AG04449 (cell line): ENCODE data around the gene GSS.

Experiments used
- CTCF ChIA-PET: fragments of 350-600 bp; formaldehyde crosslinking; extraction: SDS; loops from one replicate; lab custom pipeline; 2021; ENCODE audit warnings: antibody characterized with exemption; lab: Yijun Ruan, JAX
- POLR2A ChIA-PET: fragments of 400-600, 350-600 bp; formaldehyde crosslinking; extraction: SDS; loops from one replicate; lab custom pipeline; 2020; ENCODE audit warnings: antibody characterized with exemption, inconsistent platforms; lab: Yijun Ruan, JAX
- DNase-seq: peaks from one replicate; pipeline ENCODE4 v3.0.0-alpha.2; 2010; ENCODE audit warnings: low read depth, low spot score
- H3K4me3 ChIP-seq: 2 replicates; pipeline ENCODE4 v1.5.1; 2011; ENCODE audit warnings: low read depth, mild to moderate bottlenecking, control low read depth, low read length
- TF ChIP-seq, protein P1 (sequence below): IDR thresholded peaks from one replicate; pipeline ENCODE4 v1.5.1; 2011; ENCODE audit warnings: mild to moderate bottlenecking, moderate library complexity, low read length, control low read depth, inconsistent platforms; ENCODE audit not compliant: insufficient read depth; ENCODE audit errors: missing control alignments

Gene GSS

DNA sequence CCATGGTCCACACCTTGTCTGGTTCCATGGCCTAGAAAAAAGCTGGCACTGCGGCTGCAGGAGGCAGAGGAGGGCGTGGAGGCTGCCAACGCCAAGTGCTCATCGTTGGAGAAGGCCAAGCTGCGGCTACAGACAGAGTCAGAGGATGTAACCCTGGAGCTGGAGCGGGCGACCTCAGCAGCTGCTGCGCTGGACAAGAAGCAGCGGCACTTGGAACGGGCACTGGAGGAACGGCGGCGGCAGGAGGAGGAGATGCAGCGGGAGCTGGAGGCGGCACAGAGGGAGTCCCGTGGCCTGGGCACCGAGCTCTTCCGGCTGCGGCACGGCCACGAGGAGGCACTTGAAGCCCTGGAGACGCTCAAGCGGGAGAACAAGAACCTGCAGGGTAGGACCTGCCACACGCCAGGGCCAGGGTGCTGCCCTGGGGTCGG lies 43.4 kb upstream of the GSS start:
- ChIA-PET POLR2A (interaction anchor here (0.5 kb wide), 1 partner anchor 170 kb away, joined by 4 read pairs; no protein-coding TSS in a partner anchor), CTCF (interaction anchor here (3.4 to 10.4 kb wide), 2 partner anchors 10 to 126 kb away, joined by 15 to 111 read pairs; partner anchors contain the start of genes ACSS2 and GGT7)
- TF ChIP-seq, protein P1, sequence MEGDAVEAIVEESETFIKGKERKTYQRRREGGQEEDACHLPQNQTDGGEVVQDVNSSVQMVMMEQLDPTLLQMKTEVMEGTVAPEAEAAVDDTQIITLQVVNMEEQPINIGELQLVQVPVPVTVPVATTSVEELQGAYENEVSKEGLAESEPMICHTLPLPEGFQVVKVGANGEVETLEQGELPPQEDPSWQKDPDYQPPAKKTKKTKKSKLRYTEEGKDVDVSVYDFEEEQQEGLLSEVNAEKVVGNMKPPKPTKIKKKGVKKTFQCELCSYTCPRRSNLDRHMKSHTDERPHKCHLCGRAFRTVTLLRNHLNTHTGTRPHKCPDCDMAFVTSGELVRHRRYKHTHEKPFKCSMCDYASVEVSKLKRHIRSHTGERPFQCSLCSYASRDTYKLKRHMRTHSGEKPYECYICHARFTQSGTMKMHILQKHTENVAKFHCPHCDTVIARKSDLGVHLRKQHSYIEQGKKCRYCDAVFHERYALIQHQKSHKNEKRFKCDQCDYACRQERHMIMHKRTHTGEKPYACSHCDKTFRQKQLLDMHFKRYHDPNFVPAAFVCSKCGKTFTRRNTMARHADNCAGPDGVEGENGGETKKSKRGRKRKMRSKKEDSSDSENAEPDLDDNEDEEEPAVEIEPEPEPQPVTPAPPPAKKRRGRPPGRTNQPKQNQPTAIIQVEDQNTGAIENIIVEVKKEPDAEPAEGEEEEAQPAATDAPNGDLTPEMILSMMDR = no peak
- DNase-seq = no peak
- H3K4me3 ChIP-seq = no peak overlapping the region

DNA sequence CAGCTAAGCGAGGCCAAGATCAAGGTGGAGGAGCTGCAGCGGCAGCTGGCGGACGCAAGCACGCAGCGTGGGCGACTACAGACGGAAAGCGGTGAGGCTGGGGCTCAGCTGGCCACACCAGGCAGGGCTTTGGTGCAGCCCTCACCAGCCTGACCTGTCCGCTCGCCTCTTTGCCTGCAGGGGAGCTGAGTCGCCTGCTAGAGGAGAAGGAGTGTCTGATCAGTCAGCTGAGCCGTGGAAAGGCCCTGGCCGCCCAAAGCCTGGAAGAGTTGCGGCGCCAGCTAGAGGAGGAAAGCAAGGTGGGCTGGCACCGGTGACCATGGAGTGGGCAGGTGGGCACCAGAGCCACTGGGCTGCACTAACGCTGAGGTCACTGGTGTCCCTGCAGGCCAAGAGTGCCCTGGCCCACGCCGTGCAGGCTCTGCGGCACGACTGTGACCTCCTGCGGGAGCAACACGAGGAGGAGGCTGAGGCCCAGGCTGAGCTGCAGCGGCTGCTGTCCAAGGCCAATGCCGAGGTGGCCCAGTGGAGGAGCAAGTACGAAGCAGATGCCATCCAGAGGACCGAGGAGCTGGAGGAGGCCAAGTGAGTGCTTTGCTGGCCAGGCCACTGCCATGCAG lies 42.8 kb upstream of the GSS start:
- no peak overlapping the region for H3K4me3 ChIP-seq
- no peak for DNase-seq
- ChIA-PET CTCF (interaction anchor here (1.1 to 10.4 kb wide), 3 partner anchors 9 to 125 kb away, joined by 3 to 111 read pairs (median 15); partner anchors contain the start of genes ACSS2 and GGT7), POLR2A (interaction anchor here (0.5 kb wide), 1 partner anchor 169 kb away, joined by 4 read pairs; no protein-coding TSS in a partner anchor)
- TF ChIP-seq, protein P1 = no peak

DNA sequence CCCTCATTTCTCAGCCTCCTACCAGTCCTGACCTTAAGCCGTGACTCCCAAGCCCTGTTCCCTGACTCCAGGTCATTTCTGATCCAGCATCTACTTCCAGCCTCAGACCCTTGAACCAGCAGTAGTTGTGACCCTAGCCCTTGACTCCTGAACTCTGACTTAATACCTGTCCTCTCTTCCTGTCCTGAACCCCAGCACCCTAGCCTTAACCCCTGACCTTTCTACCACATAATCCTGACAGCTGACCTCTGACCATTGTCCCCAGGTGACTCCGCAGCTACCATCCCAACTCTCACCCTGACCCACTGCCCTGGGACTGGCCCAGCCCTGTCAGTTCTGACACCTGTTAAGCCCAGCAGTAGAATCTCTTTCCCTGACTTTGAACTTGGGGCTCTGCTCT lies 42.2 kb upstream of the GSS start:
- ChIA-PET POLR2A (no interaction called here), CTCF (interaction anchor here (1.1 to 10.4 kb wide), 4 partner anchors 9 to 124 kb away, joined by 3 to 111 read pairs (median 9); partner anchors contain the start of genes ACSS2 and GGT7)
- TF ChIP-seq, protein P1 = no peak
- no peak overlapping the region for H3K4me3 ChIP-seq
- no peak for DNase-seq

DNA sequence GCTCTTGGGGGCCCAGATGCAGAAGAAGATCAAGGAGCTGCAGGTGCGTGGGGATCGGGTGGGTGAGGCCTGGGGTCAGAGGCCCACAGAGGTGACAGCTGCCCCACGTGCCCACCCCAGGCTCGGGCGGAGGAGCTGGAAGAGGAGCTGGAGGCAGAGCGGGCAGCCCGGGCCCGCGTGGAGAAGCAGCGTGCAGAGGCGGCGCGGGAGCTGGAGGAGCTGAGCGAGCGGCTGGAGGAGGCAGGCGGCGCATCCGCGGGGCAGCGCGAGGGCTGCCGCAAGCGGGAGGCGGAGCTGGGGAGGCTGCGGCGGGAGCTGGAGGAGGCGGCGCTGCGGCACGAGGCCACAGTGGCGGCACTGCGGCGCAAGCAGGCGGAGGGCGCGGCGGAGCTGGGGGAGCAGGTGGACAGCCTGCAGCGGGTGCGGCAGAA lies 41.5 kb upstream of the GSS start:
- POLR2A ChIA-PET = no interaction called here
- CTCF ChIA-PET = interaction anchor here (1.5 to 10.4 kb wide), 3 partner anchors 10 to 124 kb away, joined by 3 to 111 read pairs (median 15); partner anchors contain the start of genes ACSS2 and GGT7
- no peak overlapping the region for H3K4me3 ChIP-seq
- TF ChIP-seq, protein P1 = no peak
- no peak for DNase-seq

DNA sequence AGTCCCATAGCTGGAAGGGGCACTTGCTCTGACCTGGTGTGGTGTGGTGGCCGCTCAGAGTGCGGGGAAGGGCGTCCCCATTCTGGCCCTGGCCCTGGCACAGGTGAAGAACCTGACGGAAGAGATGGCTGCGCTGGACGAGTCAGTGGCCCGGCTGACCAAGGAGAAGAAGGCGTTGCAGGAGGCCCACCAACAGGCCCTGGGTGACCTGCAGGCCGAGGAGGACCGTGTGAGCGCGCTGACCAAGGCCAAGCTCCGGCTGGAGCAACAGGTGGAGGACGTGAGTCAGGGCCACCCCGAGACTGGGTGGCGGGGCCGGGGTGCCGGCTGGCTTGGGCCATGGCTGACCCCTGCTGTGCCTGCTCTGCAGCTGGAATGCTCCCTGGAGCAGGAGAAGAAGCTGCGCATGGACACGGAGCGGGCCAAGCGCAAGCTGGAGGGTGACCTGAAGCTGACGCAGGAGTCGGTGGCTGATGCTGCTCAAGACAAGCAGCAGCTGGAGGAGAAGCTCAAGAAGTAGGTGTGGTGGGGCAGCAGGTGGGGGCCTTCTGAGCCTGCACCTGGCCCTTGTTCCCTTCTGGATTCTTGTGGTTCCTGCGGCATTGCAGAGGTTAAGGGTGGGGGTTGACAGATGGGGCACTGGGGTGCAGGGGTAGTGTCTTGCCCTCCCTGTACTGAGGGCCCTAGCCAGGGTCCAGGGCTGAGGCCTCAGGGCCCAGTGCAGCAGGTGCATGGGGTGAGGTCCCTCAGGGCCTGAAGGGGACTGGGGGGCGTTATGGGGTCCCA lies 40.8 kb upstream of the GSS start:
- no peak for DNase-seq
- ChIA-PET CTCF (interaction anchor here (1.5 to 10.4 kb wide), 3 partner anchors 9 to 123 kb away, joined by 3 to 111 read pairs (median 15); partner anchors contain the start of genes ACSS2 and GGT7), POLR2A (no interaction called here)
- H3K4me3 ChIP-seq = no peak overlapping the region
- TF ChIP-seq, protein P1 = no peak
